HepG2 (cell line): ENCODE data around the gene GART. TPM values are rescaled to one million over a fixed set of nuclear protein-coding genes. Genes with fewer than 3 reads are reported as not detected.

Experiments
- BORCS8-MEF2B ChIP-seq: sonication (generic); formaldehyde crosslinking; IDR thresholded peaks from 2 replicates; pipeline ENCODE4 v1.8.0; 2022; ENCODE audit warnings: mild to moderate bottlenecking, missing genetic modification reagents
- DMAP1 ChIP-seq: IDR thresholded peaks from 2 replicates; pipeline ENCODE4 v1.6.1; 2016
- EEA1 ChIP-seq: sonication (generic); formaldehyde crosslinking; IDR thresholded peaks from 2 replicates; pipeline ENCODE4 v1.5.1; 2020; ENCODE audit warnings: mild to moderate bottlenecking, missing genetic modification reagents, borderline replicate concordance
- HMGA1 ChIP-seq: sonication (generic); formaldehyde crosslinking; conservative IDR thresholded peaks from 2 replicates; pipeline ENCODE4 v1.4.0; 2020; ENCODE audit warnings: missing genetic modification reagents
- ISL2 ChIP-seq: sonication (generic); formaldehyde crosslinking; IDR thresholded peaks from 2 replicates; pipeline ENCODE4 v1.5.0; 2020; ENCODE audit warnings: missing genetic modification reagents
- MEIS2 ChIP-seq: sonication (generic); formaldehyde crosslinking; IDR thresholded peaks from 2 replicates; pipeline ENCODE4 v1.9.0; 2021; ENCODE audit warnings: mild to moderate bottlenecking, missing genetic modification reagents
- PHF20 ChIP-seq: sonication (generic); formaldehyde crosslinking; IDR thresholded peaks from 2 replicates; pipeline ENCODE4 v1.5.0; 2020; ENCODE audit warnings: mild to moderate bottlenecking, missing genetic modification reagents
- RNF2 ChIP-seq: fragments of 450-650 bp; conservative IDR thresholded peaks from 2 replicates; pipeline ENCODE4 v1.6.1; 2016; ENCODE audit warnings: low read depth
- ZFYVE20 ChIP-seq: sonication (generic); formaldehyde crosslinking; IDR thresholded peaks from 2 replicates; pipeline ENCODE4 v1.8.0; 2023; ENCODE audit warnings: low read depth, mild to moderate bottlenecking, moderate library complexity, missing genetic modification reagents, borderline replicate concordance
- ZNF138 ChIP-seq: sonication (generic); formaldehyde crosslinking; IDR thresholded peaks from 2 replicates; pipeline ENCODE4 v1.5.0; 2020; ENCODE audit warnings: mild to moderate bottlenecking, low read depth, missing genetic modification reagents
- ZNF713 ChIP-seq: sonication (generic); formaldehyde crosslinking; IDR thresholded peaks from 2 replicates; pipeline ENCODE4 v1.4.0; 2020; ENCODE audit warnings: mild to moderate bottlenecking, missing genetic modification reagents
- polyA plus RNA-seq, 8 experiments: library from polyadenylated mRNA; depleted of rRNA in 3 of 8; stranded (reverse) in 7 of 8; unstranded in 1 of 8; fragments of >200 nt; fragmentation: Illumina TruSeq in 4 of 8; extraction: Trizol in 4 of 8; gene quantifications; 2 replicates each; pipeline versions ENCODE4 v1.2.1 to v1.2.3, GENCODE V29; 2011 to 2016; ENCODE audit warnings: low read depth in 4 of 8, missing spikeins in 1 of 8, mixed read lengths in 1 of 8; ENCODE audit not compliant: insufficient read depth in 1 of 8
- total RNA-seq, 5 experiments: library from RNA; depleted of rRNA; stranded (reverse); fragments of >200 nt; fragmentation: Illumina TruSeq; extraction: Trizol; gene quantifications; 2 replicates each; pipeline ENCODE4 v1.2.3, GENCODE V29; 2016; ENCODE audit warnings: low read depth in 1 of 5
- TF ChIP-seq, protein P1 (sequence below): sonication (generic); formaldehyde crosslinking; conservative IDR thresholded peaks from 2 replicates; pipeline ENCODE4 v1.8.0; 2022; ENCODE audit warnings: low read depth, missing genetic modification reagents
- TF ChIP-seq, protein P2 (sequence below): sonication (generic); formaldehyde crosslinking; conservative IDR thresholded peaks from 2 replicates; pipeline ENCODE4 v1.4.0; 2020; ENCODE audit warnings: missing genetic modification reagents
- TF ChIP-seq, protein P3 (sequence below): sonication (generic); formaldehyde crosslinking; IDR thresholded peaks from 2 replicates; pipeline ENCODE4 v1.8.1; 2022; ENCODE audit warnings: low read depth, mild to moderate bottlenecking, missing genetic modification reagents
- TF ChIP-seq, protein P4 (sequence below): sonication (generic); formaldehyde crosslinking; IDR thresholded peaks from 2 replicates; pipeline ENCODE4 v1.5.0; 2020; ENCODE audit warnings: mild to moderate bottlenecking, missing genetic modification reagents
- TF ChIP-seq, protein P5 (sequence below): sonication (generic); formaldehyde crosslinking; IDR thresholded peaks from 2 replicates; pipeline ENCODE4 v1.9.0; 2021; ENCODE audit warnings: missing genetic modification reagents, borderline replicate concordance

GART gene
- total and polyA plus RNA-seq, 2 of the 13 experiments (the other 11 are each of a cell fraction or from before 2014, with no cell fraction given) = 17.9 to 109 TPM

DNA sequence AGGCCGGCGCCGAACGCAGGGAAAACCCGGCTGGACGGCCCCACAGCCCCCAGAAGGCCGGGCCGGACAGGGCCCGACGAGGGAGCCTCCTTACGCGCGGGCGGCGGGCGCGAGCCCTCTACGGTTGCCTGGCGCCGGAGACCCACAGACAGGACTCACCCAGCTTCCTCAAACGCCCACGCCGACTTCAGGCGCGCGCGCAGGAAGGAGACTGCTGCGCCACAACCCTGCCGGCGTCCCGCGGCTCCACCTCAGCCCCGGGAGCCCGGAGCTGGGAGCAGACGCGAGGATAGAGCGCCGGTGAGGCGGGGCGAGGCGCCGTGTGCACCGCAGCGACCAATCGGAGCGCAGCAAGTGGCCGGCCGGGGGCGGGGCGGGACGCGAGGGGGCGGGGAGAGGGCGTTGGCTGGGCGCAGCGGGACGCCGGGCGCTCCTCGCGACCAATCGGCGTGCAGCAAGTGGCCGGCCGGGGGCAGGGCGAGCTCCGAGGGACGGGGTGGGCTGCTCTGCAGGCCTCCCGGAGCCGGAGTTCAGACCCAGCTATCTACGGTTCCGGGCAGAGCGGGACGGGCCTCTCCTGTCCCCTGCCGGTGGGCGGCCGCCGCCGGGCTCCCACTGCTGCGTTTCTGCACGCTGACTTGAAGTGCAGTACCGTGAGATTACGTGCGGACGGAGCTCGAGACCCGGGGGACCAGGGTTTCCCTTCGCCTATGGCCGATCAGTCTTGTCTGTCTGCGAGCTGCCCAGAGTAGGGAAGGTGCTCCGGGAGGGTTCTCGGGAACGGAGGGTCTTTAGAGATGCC lies 62.0 kb downstream of the GART start, which contains the start of gene TMEM50B (continued):
- TF ChIP-seq, protein P1, sequence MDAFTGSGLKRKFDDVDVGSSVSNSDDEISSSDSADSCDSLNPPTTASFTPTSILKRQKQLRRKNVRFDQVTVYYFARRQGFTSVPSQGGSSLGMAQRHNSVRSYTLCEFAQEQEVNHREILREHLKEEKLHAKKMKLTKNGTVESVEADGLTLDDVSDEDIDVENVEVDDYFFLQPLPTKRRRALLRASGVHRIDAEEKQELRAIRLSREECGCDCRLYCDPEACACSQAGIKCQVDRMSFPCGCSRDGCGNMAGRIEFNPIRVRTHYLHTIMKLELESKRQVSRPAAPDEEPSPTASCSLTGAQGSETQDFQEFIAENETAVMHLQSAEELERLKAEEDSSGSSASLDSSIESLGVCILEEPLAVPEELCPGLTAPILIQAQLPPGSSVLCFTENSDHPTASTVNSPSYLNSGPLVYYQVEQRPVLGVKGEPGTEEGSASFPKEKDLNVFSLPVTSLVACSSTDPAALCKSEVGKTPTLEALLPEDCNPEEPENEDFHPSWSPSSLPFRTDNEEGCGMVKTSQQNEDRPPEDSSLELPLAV (CRISPR knock-in tag) = no peak
- TF ChIP-seq ISL2 (CRISPR knock-in tag) (peak; percentile 57), DMAP1 (CRISPR knock-in tag) (peak; percentile 74), RNF2 (no peak), PHF20 (CRISPR knock-in tag) (peak; percentile 66), ZNF713 (CRISPR knock-in tag) (0 out of 2 replicates have a peak, but pooled peaks have one; percentile 19), MEIS2 (CRISPR knock-in tag) (no peak; the same call in none of the 2 replicates), EEA1 (CRISPR knock-in tag) (no peak), ZNF138 (no peak), HMGA1 (CRISPR knock-in tag) (no peak), ZFYVE20 (no peak), BORCS8-MEF2B (CRISPR knock-in tag) (0 out of 2 replicates have a peak, but pooled peaks have one; percentile 20)
- TF ChIP-seq, protein P2, sequence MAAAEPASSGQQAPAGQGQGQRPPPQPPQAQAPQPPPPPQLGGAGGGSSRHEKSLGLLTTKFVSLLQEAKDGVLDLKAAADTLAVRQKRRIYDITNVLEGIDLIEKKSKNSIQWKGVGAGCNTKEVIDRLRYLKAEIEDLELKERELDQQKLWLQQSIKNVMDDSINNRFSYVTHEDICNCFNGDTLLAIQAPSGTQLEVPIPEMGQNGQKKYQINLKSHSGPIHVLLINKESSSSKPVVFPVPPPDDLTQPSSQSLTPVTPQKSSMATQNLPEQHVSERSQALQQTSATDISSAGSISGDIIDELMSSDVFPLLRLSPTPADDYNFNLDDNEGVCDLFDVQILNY (CRISPR knock-in tag) = no peak
- TF ChIP-seq, protein P3, sequence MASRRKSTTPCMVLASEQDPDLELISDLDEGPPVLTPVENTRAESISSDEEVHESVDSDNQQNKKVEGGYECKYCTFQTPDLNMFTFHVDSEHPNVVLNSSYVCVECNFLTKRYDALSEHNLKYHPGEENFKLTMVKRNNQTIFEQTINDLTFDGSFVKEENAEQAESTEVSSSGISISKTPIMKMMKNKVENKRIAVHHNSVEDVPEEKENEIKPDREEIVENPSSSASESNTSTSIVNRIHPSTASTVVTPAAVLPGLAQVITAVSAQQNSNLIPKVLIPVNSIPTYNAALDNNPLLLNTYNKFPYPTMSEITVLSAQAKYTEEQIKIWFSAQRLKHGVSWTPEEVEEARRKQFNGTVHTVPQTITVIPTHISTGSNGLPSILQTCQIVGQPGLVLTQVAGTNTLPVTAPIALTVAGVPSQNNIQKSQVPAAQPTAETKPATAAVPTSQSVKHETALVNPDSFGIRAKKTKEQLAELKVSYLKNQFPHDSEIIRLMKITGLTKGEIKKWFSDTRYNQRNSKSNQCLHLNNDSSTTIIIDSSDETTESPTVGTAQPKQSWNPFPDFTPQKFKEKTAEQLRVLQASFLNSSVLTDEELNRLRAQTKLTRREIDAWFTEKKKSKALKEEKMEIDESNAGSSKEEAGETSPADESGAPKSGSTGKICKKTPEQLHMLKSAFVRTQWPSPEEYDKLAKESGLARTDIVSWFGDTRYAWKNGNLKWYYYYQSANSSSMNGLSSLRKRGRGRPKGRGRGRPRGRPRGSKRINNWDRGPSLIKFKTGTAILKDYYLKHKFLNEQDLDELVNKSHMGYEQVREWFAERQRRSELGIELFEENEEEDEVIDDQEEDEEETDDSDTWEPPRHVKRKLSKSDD (CRISPR knock-in tag) = no peak
- TF ChIP-seq, protein P4, sequence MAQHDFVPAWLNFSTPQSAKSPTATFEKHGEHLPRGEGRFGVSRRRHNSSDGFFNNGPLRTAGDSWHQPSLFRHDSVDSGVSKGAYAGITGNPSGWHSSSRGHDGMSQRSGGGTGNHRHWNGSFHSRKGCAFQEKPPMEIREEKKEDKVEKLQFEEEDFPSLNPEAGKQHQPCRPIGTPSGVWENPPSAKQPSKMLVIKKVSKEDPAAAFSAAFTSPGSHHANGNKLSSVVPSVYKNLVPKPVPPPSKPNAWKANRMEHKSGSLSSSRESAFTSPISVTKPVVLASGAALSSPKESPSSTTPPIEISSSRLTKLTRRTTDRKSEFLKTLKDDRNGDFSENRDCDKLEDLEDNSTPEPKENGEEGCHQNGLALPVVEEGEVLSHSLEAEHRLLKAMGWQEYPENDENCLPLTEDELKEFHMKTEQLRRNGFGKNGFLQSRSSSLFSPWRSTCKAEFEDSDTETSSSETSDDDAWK = no peak
- TF ChIP-seq, protein P5, sequence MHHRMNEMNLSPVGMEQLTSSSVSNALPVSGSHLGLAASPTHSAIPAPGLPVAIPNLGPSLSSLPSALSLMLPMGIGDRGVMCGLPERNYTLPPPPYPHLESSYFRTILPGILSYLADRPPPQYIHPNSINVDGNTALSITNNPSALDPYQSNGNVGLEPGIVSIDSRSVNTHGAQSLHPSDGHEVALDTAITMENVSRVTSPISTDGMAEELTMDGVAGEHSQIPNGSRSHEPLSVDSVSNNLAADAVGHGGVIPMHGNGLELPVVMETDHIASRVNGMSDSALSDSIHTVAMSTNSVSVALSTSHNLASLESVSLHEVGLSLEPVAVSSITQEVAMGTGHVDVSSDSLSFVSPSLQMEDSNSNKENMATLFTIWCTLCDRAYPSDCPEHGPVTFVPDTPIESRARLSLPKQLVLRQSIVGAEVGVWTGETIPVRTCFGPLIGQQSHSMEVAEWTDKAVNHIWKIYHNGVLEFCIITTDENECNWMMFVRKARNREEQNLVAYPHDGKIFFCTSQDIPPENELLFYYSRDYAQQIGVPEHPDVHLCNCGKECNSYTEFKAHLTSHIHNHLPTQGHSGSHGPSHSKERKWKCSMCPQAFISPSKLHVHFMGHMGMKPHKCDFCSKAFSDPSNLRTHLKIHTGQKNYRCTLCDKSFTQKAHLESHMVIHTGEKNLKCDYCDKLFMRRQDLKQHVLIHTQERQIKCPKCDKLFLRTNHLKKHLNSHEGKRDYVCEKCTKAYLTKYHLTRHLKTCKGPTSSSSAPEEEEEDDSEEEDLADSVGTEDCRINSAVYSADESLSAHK (CRISPR knock-in tag) = no peak
